D341Med (cell line): ENCODE results near the gene C14orf180.
"Not testable (repeated sequence)": the region's sequence is repeated elsewhere in the genome, so short reads cannot be mapped to it uniquely, and the experiment has no call there.

ENCODE experiments used
- DNase-seq: peaks from one replicate; pipeline ENCODE4 v3.0.0; 2012; ENCODE audit warnings: low spot score

C14orf180 gene

DNA sequence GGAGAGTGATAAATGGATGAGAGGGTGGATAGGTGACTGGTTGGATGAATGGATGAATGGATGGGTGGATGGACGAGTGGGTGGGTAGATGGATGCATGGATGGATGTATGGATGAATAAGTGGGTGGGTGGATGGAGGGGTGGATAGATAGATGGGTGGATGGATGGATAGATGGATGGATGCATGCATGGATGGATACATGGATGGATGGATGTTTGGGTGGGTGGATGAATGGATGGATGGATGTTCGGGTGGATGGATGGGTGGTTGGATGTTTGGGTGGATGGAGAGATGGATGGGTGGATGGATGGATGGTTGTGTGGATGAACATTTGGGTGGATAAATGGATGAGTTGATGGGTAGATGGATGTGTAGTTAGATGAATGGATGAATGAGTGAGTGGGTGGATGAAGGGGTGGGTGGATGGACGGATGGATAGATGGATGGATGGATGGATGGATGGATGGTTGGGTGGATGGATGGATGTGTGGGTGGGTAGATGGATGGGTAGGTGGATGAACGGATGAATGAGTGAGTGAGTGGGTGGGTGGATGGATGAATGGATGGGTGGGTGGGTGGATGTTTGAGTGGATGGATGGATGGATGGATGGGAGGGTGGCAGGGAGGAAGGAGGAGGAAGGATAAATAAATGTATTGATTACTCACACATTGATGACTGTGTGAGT is 34.7 kb downstream of the C14orf180 start:
- DNase-seq, result no peak

DNA sequence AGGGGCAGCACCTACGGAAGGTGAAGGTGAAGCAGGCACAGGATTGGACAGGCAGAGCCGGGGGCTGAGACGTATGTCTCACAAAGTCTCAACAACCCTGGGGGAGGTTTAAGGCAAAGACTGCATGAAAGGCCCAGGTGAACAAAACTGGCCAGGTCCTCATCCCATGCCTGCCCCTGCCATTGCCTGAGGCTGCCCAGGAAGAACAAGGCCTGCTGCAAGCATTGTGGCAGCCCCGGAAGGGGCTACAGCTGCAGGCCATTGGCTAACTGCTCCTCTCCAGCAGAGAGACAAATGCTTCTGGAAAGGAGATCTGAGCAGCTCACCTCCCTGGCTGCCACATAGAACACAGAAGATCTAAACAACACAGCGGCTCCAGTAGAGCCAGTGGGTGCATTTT is 45.4 kb downstream of the C14orf180 start:
- no peak for DNase-seq

DNA sequence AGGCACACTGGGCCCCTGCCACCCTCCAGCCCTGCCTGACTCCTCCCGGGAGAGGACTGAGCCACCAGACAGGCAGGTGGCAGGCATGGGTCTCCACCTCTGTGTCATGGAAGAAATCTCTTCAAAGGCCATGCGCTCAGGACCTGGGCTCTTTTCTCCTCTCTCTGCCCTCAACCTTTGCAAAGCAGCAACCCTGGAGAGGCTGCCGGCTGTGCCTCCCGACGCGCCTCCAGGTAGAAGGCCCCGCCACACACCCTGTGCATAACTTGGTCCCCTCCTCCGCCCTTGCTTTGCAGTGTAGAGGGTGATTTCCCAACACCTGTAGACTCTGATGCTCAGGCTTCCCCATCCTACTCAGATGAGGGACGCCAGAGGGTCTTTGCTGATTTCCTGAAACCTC is 53.2 kb downstream of the C14orf180 start:
- no peak for DNase-seq

GRCh38 chr14:104633276-104634137 is 53.9 kb downstream of the C14orf180 start:
- DNase-seq, result no peak

GRCh38 chr14:104634138-104634760 is 54.7 kb downstream of the C14orf180 start:
- DNase-seq, result no peak

- no peak for DNase-seq
Measured at GRCh38 chr14:104634886-104635570, 55.5 kb downstream of the C14orf180 start.

DNA sequence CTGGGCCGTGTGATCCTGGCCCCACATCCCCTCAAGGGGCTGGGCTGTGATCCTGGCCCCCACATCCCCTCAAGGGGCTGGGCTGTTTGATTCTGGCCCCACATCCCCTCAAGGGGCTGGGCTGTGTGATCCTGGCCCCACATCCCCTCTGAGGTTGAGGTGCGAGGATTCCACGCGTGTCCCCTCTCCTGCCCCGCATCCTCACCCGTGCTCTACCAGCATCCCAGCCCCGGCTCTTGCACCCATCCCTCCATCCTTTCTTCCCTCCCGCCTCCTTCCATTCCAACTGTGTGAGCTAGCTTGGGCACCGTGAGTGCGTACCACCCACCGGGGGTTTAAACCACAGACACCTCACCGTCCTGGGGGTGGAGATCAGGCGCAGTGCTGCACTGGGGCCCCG is 56.2 kb downstream of the C14orf180 start:
- DNase-seq, result no peak

DNA sequence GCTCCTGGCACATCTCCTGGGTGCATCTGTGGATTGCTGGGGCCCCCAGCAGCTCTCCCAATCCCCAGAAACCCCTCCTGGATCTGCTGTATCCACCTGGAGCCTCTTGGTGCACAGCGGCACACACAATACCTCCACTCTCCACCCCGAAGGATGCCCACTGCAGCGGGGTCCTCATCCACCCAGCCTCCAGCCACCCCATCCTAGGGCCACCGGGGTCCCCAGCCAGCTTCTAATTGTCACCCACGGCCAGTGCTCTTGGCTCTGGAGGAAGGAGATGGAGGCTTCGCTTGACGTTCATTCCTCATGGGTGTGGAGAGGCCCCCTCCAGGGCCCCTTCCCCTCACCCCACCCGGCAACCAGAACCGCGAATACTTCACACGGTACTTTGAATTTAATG is 56.6 kb downstream of the C14orf180 start:
- DNase-seq, result no peak

DNA sequence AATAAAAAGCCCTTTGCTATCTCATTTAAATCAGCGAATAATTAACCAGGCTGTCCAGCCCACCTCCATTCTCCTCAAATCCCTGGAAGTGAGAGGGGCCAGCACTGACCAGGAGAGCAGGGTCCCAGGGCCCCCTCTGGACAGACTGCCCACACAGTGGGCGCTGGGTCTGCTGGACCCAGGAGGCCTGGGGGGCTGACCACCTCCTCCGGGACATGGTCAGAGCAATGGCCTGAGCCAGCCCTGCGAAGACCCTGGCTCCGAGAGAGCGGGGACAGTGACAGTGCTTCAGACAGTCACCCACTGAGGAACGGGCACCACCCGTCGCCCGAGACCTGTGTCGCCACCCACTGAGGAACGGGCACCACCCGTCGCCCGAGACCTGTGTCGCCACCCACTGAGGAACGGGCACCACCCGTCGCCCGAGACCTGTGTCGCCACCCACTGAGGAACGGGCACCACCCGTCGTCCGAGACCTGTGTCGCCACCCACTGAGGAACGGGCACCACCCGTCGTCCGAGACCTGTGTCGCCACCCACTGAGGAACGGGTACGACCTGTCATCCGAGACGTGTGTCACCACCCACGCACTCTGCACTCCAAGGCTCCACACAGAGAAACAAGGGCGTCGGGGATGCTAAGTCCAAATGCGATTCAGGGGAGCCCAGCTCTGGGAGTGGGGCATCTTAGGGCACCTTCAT is 57.4 kb downstream of the C14orf180 start:
- DNase-seq, result not testable (repeated sequence)

- DNase-seq, result no peak
Measured at GRCh38 chr14:104637546-104638003, 58.0 kb downstream of the C14orf180 start.

GRCh38 chr14:104638190-104638589 is 58.6 kb downstream of the C14orf180 start:
- DNase-seq, result no peak

GRCh38 chr14:104638927-104639450 is 59.4 kb downstream of the C14orf180 start:
- no peak for DNase-seq

DNA sequence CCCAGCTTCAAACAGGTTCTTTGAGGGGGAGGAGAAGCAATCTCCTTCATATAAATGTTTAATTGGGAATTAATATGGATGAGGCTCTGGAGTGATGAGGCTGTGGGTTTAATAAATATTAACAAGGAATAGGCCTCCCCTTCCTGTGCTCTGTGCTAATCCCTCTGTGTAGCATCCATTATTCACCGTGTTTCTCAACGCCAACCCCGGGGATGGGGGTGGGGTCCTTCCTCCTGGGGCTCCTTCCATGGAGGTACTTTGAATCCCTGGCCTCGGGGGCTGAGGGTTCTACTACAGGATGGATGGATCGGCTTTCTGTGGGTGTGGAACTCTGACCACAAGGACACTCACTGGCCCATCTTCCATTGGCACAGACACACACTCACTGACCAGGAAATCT is 59.9 kb downstream of the C14orf180 start:
- no peak for DNase-seq
